NB4 (cell line): Measurements from ENCODE around the gene GLB1L3.

Experiments
- POLR2A ChIP-seq: IDR thresholded peaks from 2 replicates; pipeline ENCODE4 v1.6.1; 2011; ENCODE audit warnings: mild to moderate bottlenecking; ENCODE audit not compliant: insufficient read length; ENCODE audit errors: extremely low read depth
- TF ChIP-seq, protein P1 (sequence below): IDR thresholded peaks from one replicate; pipeline ENCODE4 v1.5.1; 2012; ENCODE audit warnings: low read depth, low read length
- TF ChIP-seq, protein P2 (sequence below): IDR thresholded peaks from 2 replicates; pipeline ENCODE4 v1.6.1; 2011; ENCODE audit warnings: low read depth, low read length

DNA sequence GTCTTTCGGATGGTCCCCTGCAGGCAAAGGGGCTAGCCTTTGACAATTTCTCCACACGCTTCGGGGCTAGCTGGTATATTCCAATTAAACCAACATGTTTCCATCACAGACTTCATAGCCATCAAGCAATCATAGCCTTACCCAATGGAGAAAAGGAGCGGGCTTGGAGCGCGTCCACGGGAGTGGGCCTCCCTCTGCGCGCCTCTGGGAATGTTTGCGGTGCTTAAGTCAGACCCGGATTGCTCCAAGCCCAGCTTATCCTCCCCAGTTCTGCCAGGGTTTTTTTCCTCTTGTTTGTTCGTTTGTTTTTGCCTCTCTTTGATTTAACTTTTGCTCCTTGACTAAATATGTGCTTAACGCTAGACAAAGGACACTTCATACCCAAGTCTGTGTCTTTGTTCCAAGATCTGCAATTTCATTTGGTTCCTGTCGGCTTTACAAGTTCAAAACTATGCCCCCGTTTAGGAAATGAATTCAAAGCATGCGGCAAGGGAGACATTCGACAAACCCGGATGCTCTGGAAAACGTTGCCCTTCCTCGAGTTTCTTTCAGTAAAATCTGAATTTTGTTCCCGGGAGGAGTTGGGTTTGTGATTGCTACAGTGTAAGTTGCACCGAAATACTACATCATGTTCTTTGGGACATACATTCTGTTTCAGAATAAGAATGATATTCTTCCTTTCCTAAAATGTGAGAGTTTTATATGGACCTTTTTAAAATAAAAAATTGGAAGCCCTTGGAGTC is 54.6 kb downstream of the GLB1L3 start:
- TF ChIP-seq, protein P1, sequence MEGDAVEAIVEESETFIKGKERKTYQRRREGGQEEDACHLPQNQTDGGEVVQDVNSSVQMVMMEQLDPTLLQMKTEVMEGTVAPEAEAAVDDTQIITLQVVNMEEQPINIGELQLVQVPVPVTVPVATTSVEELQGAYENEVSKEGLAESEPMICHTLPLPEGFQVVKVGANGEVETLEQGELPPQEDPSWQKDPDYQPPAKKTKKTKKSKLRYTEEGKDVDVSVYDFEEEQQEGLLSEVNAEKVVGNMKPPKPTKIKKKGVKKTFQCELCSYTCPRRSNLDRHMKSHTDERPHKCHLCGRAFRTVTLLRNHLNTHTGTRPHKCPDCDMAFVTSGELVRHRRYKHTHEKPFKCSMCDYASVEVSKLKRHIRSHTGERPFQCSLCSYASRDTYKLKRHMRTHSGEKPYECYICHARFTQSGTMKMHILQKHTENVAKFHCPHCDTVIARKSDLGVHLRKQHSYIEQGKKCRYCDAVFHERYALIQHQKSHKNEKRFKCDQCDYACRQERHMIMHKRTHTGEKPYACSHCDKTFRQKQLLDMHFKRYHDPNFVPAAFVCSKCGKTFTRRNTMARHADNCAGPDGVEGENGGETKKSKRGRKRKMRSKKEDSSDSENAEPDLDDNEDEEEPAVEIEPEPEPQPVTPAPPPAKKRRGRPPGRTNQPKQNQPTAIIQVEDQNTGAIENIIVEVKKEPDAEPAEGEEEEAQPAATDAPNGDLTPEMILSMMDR: no peak
- TF ChIP-seq, protein P2, sequence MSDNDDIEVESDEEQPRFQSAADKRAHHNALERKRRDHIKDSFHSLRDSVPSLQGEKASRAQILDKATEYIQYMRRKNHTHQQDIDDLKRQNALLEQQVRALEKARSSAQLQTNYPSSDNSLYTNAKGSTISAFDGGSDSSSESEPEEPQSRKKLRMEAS: no peak
- TF ChIP-seq POLR2A: no peak
